BJ (cell line): ENCODE data around the gene BAIAP2. TPM values are rescaled to one million over a fixed set of nuclear protein-coding genes. Genes with fewer than 3 reads are reported as not detected.

Source experiments
- CTCF ChIA-PET: fragments of 350-600 bp; formaldehyde crosslinking; extraction: SDS; loops from one replicate; lab custom pipeline; 2021; ENCODE audit warnings: antibody characterized with exemption, inconsistent platforms; lab: Yijun Ruan, JAX
- POLR2A ChIA-PET: fragments of 300-600 bp; sonication (Branson Sonifier 250); formaldehyde crosslinking; extraction: SDS; loops from one replicate; lab custom pipeline; 2021; ENCODE audit warnings: antibody characterized with exemption; lab: Charles Lee
- DNase-seq: peaks from one replicate; pipeline ENCODE4 v3.0.0-alpha.2; 2011; ENCODE audit warnings: low read depth
- H3K27me3 ChIP-seq: 2 replicates; pipeline ENCODE4 v1.6.0; 2011; ENCODE audit warnings: low read length; ENCODE audit not compliant: control insufficient read depth, insufficient read depth
- H3K36me3 ChIP-seq: 2 replicates; pipeline ENCODE4 v1.5.1; 2011; ENCODE audit warnings: low read length; ENCODE audit not compliant: control insufficient read depth, insufficient read depth
- H3K4me3 ChIP-seq: 2 replicates; pipeline ENCODE4 v1.5.1; 2011; ENCODE audit warnings: low read depth, mild to moderate bottlenecking, control low read depth, low read length
- CTCF ChIP-seq: IDR thresholded peaks from 2 replicates; pipeline ENCODE4 v1.5.1; 2011; ENCODE audit warnings: low read depth, mild to moderate bottlenecking, control low read depth, inconsistent platforms, low read length, moderate library complexity; ENCODE audit not compliant: insufficient read depth
- polyA plus RNA-seq: library from polyadenylated mRNA; depleted of rRNA; stranded (reverse); fragments of >200 nt; gene quantifications from 2 replicates; pipeline ENCODE4 v1.2.3, GENCODE V29; 2011

BAIAP2 gene
- polyA plus RNA-seq, 1 experiment, result 12.1 TPM

- Histone ChIP-seq H3K4me3 (no peak overlapping the region), H3K27me3 (no peaks in the 10 kb centered on the region), H3K36me3 (no peaks in the 10 kb centered on the region)
- CTCF ChIA-PET, result interaction anchor here (4.0 kb wide), 1 partner anchor 11 kb away, joined by 23 read pairs; no protein-coding TSS in a partner anchor
- no peak for DNase-seq
- TF ChIP-seq CTCF, result no peak
- POLR2A ChIA-PET, result no interaction called here
Observed at GRCh38 chr17:81132197-81132540, 97.2 kb downstream of the BAIAP2 start.

GRCh38 chr17:81132770-81133723 is 98.1 kb downstream of the BAIAP2 start:
- ChIA-PET POLR2A (no interaction called here), CTCF (interaction anchor here (4.0 kb wide), 1 partner anchor 10 kb away, joined by 23 read pairs; no protein-coding TSS in a partner anchor)

GRCh38 chr17:81134064-81134781 is 99.3 kb downstream of the BAIAP2 start:
- no peaks in the 10 kb centered on the region for H3K36me3 ChIP-seq
- H3K4me3 ChIP-seq, result no peak overlapping the region
- ChIA-PET CTCF (interaction anchor here (4.0 kb wide), 1 partner anchor 9 kb away, joined by 23 read pairs; no protein-coding TSS in a partner anchor), POLR2A (no interaction called here)
- no peak for DNase-seq
- TF ChIP-seq CTCF, result no peak
- no peaks in the 10 kb centered on the region for H3K27me3 ChIP-seq

More at GRCh38 chr17:81132770-81133723, 98.1 kb downstream of the BAIAP2 start:
- no peaks in the 10 kb centered on the region for H3K36me3 ChIP-seq
- no peaks in the 10 kb centered on the region for H3K27me3 ChIP-seq
- DNase-seq, result no peak
- no peak for TF ChIP-seq CTCF
- H3K4me3 ChIP-seq, result no peak overlapping the region

- no peak for DNase-seq
- no peak for TF ChIP-seq CTCF
- CTCF ChIA-PET, result interaction anchor here (4.0 kb wide), 1 partner anchor 8 kb away, joined by 23 read pairs; no protein-coding TSS in a partner anchor
- Histone ChIP-seq H3K36me3 (no peaks in the 10 kb centered on the region), H3K4me3 (no peak overlapping the region), H3K27me3 (no peaks in the 10 kb centered on the region)
- POLR2A ChIA-PET, result no interaction called here
Observed at GRCh38 chr17:81135505-81136278, 100.7 kb downstream of the BAIAP2 start.
